ENCODE results near the gene KCNQ5.

The KCNQ5 gene

DNA sequence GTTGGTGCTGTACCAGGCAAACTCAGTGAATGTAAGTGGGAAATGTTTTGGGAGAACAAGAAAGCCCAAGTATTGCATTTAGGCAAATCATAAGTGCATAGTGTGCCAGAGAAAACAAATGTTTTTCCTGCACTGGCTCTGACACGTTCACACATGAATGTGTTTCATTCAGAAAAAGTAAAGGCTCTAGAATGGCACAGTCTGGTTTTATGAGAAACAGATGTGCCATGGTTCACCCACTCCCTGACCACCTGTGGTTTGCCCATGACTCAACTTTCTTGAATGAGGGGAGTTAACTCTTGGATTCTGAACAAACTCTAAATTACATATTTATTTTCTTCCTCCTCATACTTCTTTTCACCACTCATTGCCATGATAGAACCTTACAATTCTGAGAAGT lies 126.9 kb downstream of the KCNQ5 start:
- no peak for DNase-seq

DNA sequence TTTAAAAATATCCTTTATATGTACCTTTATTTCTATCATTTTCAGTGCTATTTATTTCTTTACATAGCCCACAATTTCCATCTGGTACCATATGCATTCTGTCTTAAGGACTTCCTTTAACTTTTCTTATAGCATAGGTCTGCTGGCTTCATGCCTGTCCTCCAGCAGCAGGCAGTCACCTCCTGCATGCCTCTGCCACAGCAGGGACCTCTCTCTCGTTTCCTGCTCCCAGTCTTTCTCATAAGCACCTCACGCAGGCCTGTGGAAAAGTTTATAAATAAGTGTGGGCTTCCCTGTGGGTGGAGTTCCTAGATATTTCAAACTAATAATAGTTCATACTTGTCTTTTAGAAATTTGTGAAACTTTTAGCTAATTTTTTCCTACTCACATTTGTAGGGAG lies 133.9 kb downstream of the KCNQ5 start:
- no peak for DNase-seq

DNA sequence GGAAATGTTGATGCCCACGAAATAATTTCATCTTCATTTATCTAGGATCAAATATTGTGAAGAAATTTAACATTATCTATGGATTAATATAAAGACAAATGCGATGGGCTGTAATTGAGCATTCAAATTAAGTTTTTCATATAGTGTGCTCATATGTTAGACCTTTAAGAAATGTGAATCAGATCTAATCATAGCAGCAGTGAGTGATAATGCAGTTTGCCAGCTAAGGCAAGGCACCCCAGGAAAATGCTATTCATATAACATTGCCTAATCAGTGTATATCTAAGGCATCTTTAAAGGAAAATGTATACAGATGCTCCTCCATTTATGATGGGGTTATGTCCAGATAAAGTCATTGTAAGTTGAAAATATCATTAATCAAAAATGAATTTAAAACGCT lies 135.2 kb downstream of the KCNQ5 start:
- no peak for DNase-seq

DNA sequence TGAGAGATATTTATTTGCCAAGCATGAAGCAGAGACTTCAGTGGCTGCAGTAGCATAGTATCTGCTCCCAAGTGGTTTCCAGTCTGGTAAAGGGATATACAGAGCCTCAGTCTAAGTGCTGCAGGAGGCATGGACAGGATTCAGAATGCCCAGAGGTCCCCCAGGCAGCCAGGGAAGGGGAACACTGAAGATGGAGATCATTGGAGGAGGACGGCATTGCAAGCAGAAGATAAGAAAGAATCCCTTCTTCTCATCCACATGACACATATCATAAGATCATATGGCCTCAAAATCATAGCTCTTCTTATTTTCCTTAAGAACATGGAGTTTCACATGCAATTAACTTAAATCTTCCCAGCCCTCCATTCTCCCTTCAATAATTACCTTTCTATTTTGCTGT lies 136.1 kb downstream of the KCNQ5 start:
- no peak for DNase-seq

DNA sequence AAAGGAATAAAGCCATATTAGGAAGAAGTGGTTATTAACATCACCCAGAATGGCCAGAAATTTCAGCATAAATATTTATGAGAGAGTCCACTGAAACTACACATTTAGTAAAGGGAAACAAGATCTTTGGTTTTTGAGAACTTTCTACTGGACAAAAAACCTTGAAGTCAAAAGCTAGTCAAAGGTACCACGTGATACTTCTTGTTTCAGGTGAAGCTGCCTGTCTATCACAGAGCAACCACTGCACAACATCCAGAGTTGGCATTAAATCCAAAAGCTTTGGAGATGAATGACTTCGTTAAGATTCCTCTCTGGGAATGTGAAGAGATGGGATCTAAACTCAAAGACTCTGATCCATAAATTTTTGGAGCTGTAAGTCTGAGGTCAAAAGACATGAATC lies 137.0 kb downstream of the KCNQ5 start:
- no peak for DNase-seq

DNA sequence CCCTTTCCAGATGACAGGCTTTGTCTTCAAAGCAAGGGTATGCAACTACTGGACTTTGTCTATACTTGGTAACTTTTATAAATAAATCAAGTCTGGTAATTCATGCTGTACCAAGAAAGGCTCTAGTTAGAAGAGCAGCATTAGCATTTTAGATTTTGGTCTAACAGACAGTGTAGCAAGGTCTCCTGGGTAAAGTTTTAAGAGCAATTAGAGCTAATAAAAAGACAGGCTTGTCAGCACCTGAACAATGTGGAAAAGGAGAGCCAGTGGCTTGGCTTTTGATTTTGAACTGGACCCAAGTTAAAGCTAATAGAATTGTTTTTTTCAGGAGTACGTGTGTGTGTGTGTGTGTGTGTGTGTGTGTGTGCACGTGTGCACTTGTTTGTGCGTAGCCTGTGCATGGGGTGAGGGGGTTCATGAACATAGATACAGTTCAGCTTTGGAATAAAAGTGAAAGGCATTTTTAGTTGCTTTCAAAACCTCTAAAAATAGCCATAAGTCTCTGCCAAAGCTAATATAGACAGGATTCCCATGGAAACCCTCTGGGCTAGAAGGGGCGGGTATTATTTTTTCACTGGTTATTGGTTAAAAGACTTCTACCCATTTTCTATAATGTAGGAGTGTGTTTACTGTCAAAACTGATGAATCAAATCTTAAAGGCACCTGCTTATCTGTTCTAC lies 138.4 kb downstream of the KCNQ5 start:
- no peak for DNase-seq

DNA sequence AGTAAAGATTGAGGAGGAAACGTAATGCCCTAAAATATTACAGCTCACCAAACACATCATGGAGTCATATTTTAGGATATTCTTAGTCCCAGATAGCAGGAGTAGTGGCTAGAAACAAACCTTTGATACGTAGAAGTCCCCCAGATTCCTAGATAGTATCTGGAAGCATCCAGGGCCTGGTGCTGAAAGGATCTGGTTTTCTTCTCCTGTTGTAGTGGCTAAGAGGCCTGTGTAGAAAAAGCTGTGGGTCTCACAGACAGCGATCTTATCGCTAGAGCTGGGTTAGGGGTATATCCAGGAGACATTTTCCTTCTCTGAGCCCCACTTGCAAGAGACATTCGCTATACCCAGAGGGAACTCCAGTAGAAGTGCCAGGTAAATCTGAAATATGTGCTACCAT lies 139.9 kb downstream of the KCNQ5 start:
- no peak for DNase-seq

DNA sequence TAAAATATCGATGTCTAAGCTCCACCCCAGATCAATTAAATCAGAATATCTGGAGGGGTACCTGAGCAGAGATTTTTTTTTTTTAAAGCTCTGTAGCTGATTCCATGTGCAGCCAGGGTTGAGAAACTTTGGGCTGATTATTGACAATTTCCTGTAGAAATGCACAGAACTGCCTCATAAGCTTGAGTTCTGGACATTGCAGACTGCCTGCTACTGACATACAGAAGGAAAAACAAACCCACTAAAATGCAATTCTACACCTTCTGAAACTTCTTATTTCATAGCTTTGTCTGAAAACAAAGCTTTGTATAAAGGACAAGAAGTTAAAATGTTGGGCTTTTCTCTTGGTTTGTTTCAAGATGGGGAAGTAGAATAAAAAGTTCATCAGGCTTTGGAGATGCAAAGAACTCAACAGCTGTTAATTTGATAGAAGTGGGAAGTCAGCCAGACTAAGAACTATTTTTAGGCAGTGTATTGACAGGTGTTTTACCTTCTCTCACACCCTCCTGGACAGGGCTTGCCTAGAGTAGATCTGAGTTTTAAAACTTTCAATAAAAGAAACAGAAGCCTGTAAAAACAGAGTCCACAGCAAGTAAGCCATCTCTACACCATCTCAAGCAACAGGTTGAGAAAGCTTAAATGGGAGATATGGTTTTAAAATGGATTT lies 147.7 kb downstream of the KCNQ5 start:
- no peak for DNase-seq

DNA sequence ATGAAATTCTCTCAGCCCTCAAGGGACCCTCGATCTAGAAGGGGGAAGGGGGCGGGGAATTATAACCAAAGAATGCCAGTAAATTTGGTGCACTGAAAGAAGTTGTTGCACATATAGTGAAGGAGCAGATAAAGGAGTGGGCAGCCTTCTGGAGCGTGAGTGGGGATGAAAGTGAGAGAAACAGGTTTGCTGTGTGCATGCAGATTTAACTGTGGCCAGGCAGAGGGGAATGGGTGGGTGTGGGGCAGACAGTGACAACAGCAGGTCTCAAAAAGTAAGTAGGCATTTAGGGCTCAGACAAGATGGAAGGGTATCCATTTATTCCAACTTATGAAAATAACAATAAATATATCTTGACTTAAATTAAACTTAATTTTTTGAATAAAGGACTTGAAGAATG lies 149.1 kb downstream of the KCNQ5 start:
- no peak for DNase-seq

DNA sequence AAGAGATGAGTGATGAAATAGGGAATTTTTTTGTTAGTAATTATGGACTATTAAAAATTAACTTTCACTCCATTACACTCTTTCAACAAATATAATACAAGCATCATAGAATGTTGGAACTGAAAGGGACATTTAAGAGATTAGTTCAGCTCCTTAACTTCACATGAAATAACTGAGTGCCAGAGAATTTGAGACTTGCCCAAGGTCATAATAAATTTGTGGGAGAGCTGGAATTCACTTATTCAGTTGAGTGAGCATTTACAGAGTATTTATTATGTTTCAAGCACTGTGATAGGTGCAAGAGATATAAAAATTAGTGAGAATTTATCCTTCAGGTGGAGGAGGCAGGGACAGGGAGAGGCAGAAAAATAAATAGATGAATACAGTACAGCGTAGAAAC lies 154.6 kb downstream of the KCNQ5 start:
- no peak for DNase-seq

DNA sequence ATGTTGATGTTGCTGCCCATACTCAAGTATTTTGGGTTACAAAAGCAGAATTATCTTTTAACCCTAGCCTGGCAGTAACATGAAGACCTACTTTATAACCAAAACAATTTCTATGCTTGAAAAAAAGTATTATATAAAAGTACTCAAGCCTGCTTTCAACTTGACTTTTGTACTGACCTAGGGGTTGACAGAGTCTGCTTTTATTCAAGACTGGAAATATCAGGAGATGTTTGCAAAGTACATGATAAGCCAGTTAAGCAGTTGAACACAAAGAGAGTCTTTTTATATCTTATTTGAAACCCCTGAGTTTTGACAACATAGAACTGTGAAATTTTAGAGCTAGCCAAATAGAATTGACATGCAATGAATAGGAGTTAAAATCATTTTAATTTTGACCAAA lies 159.8 kb downstream of the KCNQ5 start:
- no peak for DNase-seq

DNA sequence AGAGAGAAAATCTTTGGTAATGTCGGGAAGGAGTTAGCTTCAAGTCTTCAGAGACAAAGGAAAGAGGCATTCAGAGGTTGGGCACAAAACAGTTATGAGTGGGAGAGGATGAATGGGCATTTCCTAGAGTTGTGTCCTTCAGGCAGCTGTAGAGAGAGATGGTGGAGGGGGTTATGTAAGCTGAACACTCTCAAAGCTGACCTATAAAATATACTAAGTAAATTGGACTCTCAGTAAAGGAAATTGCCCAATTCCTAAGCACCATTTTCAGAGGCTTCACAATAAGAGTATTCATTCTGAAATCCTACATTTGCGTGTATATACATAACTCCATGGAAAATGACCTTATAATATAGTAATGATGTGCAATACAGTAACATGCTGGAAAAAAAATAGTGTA lies 161.2 kb downstream of the KCNQ5 start:
- DNase-seq = no peak

DNA sequence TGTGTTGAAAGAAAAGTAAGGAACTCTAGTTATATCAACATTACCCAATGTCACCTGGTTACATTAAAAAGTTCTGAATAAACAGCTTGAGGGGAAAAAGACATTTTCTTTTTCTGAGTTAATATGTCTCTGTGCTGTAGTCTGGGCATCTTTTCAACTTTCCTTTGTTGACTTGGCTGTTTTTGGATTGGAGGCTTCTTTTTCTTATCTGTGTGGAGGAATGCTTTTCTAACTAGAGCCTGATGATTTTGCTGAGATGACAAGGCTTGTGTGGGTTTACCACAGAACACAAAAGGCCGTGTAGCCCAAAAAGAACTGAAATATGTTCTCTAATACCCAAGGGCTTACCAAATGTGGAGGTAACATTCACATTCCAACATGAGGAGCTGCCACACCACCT lies 161.8 kb downstream of the KCNQ5 start:
- DNase-seq = no peak

DNA sequence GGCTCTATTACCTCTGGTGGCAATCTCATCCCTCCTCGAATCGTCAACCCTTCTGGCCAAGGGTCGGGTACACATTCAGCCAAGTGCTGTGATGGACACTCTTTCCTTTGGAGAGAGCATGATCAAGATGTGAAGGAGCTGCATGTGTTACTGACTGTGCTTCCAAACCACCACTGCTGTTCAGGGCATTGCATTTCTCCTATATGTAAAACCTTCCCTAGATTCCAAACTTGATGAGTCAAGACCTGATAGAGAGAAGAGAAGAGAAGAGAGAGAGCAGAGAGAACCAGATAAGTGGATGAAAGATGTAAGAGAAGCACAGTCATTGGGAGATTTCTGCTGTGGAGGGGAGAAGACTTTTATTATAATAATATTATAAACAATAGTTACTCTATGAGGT lies 162.2 kb downstream of the KCNQ5 start:
- no peak for DNase-seq

DNA sequence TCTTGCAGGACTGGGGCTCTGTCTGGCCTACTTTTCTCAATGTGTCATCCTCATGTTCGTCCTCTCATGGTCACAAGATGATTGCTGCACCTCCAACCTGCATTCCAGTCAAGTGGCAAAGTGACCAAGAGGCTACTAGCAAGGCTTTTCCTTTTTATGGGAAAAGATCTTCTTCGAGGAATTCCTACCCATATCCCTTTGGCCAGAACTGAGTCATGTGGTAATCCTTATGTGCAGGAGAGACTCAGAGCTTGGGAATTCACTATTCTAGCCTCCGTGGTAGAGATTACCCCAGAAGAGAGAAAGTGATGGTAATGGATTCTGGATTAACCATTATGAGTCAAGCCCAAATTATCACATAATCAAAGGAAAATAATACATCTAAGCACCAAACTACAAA lies 162.7 kb downstream of the KCNQ5 start:
- DNase-seq = no peak

DNA sequence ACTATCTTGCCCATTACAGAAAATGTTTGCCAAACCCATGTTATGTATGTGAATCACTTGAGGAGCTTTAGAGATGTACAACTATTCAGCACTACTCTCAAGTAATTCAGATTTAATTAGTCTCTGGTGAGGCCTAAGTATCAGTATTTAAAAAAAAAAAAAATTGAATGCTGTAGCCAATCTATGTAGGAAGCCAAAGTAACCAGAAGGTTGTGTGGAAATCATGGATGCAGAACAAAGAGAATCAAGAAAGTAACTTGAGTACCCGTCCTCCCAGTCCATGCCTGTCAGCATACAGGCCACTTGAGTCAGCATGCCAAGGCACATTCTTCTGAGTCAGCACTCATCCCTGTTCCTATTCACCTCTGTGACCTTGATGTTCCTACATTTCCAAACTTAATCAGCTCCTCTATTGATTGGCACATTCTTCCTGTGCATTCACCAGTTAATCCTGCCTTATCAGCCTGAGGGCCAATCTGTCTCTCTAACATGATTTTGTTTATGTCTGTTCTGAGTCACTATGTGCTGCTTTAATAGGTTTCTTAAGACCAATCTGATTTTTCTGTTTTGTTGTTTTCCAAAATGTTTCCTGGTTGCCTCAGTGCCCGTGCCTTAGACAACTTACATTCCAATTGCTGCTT lies 165.6 kb downstream of the KCNQ5 start:
- peak; percentile 7 for DNase-seq

DNA sequence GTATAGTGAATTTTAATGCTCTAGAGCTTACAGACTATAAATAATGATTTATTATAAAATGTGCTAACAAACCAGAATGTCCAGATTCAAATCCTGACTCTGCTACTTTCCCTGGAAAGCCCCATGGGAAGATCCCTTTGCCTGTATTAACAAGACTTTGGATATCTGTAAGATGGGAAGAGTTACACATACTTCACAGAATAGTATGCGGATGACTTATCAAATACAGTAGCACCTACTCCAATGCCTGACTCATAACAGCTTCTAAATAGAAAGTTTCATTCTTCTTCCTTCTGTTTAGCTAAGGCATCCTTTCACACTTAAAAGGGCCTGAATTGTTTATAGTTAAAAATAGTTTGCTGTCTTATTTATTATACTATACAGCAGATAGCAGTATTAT lies 166.3 kb downstream of the KCNQ5 start:
- no peak for DNase-seq

DNA sequence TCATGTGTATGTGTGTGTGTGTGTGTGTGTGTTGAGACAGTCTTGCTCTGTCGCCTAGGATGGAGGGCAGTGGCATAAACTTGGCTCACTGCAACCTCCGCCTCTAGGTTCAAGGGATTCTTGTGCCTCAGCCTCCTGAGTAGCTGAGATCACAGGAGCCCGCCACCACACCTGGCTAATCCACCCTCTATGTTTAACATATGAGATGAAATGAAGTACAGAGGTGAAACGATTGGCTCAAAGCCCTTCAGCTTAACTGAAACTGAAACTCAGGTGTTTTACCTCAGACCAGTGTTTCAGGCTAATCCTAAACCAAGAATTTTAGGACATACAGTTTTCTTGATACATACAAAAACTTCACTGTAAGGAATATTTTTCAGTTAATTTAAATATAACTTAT lies 167.3 kb downstream of the KCNQ5 start:
- no peak for DNase-seq

DNA sequence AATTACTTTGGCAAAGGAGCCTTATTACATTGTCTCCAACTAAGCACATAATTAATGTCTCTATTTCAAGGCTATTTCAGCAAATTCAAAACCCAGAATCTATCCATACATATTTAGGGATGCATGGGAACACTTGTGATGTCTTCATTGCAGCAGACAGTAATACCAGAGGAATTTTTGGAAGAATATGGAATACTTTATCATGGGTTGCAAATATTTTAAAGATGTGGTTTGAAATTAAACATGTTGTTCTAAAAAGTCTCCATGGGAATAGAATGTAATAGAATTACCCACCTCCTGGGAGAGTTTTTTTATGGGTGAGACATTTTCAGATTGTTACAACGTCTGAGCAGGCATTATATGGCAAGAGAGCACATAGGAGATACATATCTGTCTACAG lies 170.8 kb downstream of the KCNQ5 start:
- DNase-seq = no peak

DNA sequence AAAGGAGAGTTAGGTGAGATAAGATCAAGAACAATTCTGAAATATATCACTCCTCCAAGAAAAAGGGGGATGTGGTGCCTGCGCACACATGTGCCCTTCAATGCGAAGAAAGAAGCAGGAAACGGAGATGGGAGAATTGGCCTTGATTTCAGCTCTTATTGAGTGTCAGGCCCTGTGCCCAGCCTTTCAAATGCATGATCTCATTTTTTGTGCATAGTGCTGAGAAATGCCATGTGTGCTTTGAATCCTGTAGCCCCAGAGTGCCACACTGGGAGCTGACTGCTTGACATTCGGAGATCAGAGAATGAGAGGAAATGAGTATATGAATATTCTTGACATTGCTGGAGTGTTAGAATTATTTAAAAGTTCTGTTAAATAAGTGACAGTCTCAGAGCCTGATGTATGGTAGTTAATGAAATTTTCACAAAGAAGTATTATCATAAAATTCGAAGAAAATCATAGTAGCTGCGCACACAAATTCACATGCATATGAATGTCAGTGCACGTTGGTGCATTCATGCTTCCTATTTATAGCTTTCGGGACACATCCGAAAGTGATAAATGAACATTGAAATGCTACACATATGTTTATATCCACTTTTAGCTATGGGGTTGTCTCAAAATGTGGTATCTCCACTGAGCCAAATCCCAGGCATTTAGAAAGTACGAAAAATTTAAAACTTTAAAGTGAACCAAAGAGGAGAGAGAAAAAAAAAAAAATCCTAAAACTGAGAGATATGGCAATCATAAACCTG lies 172.0 kb downstream of the KCNQ5 start:
- DNase-seq = no peak

DNA sequence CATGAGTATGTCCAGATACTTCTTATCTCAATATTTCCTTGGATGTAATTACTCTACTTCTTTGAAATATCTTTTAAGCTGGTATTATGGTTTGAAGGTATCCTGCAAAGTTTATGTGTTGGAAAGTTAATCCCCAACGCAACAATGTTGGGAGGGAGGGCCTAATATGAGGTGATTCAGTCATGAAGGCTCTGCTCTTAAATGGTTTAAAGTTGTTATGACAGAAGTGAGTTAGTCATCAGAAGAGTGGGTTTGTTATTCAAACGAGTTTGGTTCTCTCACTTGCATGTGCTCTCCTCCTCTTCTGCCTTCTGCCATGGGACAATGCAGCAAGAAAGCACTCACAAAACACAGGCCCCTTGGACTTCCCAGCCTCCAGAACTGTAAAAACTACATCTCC lies 176.3 kb downstream of the KCNQ5 start:
- DNase-seq = no peak

DNA sequence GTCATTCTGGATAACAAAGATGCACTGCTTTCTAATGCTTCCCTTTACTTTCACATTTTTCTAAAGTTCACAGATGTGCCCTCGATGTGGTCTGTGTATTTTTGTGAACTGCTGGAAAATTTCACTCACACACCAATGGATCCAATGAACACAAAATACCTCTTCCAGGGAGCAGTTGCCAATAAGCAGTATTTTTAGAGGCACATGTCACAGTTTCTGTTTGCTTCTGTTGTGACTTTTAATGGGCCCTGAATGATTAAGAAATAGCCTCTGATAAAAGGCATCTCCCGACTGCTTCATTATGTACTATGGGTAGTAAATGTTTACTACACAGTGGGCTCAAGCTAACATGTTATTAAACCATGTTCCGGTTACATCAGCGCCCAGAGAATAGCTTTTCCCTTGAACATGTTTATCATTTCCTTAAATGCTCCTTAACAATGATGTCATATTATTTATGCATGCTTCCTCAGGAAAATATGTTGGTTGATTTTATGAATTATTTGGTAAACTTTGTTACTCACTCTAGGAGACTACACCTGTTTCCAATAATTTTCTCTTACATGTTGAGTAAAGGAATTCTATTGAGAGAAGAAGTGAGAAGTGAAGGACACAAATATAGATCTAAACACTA lies 188.0 kb downstream of the KCNQ5 start:
- no peak for DNase-seq

DNA sequence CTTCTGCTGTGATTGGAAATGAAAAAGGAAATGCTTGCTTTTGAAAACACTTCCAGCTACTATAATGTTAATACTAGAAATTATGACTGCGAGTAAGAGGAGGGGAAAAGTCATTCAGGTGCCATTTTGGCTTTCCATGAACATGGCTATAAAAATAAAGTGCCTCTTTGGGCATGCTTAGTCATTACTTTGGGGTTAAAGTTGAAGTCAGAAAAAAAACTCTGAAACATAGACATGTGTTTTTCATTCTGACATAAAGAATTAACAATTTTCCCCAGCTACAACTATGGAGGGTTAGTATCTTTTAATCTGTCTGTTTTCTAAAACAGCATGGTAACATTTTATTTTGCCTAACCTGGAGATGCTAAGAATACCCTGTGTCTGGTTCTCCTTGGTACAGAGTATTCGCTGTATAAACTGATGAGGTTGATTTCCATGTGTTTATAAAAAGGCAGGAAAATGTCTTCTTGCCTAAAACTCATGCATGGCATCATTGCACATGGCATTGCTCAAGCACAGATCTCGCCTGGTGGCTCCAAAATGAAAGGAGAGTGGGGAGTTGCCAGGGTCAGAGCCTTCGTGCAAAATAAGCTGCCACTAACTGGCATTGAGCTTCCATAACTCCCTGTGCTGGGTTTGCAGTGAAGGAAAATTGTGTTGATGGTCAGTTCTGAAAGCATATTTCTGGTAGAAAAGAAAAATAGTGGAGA lies 188.9 kb downstream of the KCNQ5 start:
- DNase-seq = no peak

All from NCI-H1694 treated with DMSO at 0.1 percent for 48 hours (cell line).